Measurements from ENCODE around the gene TIMP1. TPM values are rescaled to one million over a fixed set of nuclear protein-coding genes. Genes with fewer than 3 reads are reported as not detected.

The TIMP1 gene
- total and polyA plus RNA-seq, 10 of the 15 experiments (the other 5 are each of a cell fraction or from before 2014, with no cell fraction given), result 101 to 341 (median 134) TPM

DNA sequence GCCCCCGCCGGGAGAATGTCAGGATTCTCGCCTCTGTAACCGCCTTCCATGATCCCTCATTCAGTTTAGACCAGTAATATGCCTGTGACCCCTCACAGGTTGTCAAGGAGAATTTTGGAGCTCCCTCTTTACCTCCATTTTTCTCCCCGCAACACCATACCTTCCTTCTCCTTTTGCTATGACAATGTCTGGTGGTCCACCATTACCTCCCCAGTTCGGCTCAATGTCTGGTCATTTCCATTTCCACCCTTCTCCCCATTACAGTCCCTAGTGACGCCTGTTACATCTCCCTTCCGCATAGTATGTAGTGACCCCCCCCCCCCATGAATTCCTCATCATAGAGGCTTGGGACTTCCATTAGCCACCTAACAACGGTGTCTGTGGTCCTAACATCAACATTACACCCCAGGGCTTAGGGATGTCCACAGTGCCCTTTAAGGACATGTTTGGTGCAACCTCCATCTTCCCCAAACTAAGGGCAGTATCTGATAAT lies 20.5 kb upstream of the TIMP1 start:
- Histone ChIP-seq H3K36me3 (ENCODE audit: control insufficient read depth in 2 of 2, insufficient read depth in 2 of 2, low read length in 1 of 2) (peaks cover 3 to 4% of the 10 kb centered on the region in 2 experiments; a peak in 3 of 4 replicates), H3K79me2 (ENCODE audit: control insufficient read depth, insufficient read depth, low read length) (peaks cover 22% of the 10 kb centered on the region), H3K4me3 (peak overlapping the region; percentile 70), H2AFZ (ENCODE audit: control insufficient read depth, low read depth, low read length) (no peak overlapping the region), H3K4me1 (ENCODE audit: control insufficient read depth, insufficient read depth, low read length) (no peaks in the 10 kb centered on the region; the same call in 1 of the 2 replicates), H3K9me3 (replicated peaks; ENCODE audit: control insufficient read depth, insufficient read depth, low read length) (no peaks in the 10 kb centered on the region), H3K27ac (ENCODE audit: control insufficient read depth, insufficient read depth) (peak overlapping the region; percentile 63), H3K9ac (ENCODE audit: control insufficient read depth, insufficient read depth, low read length) (peak overlapping the region; percentile 54), H4K20me1 (ENCODE audit: control insufficient read depth, insufficient read depth) (no peaks in the 10 kb centered on the region), H3K27me3 (replicated peaks in 1 of 2; ENCODE audit: control insufficient read depth in 2 of 2, insufficient read depth in 2 of 2, low read length in 1 of 2) (no peaks in the 10 kb centered on the region), H3K4me2 (ENCODE audit: control insufficient read depth, insufficient read depth) (peak overlapping the region; percentile 49)
- no peak; the same call in 2 of the 3 replicates for ATAC-seq
- ChIA-PET RAD21 (ENCODE audit: unreplicated experiment) (interaction anchor here (0.6 to 1.3 kb wide), 3 partner anchors 44 to 87 kb away, joined by 3 to 4 read pairs (median 3); no protein-coding TSS in a partner anchor), CTCF (interaction anchor here (0.6 to 2.4 kb wide), 7 partner anchors 67 to 106 kb away, joined by 3 to 10 read pairs (median 3); partner anchors contain the start of gene CFP), SMC1A (ENCODE audit: uncharacterized antibody, unreplicated experiment) (interaction anchor here (1.4 to 2.0 kb wide), 2 partner anchors 80 to 89 kb away, joined by 3 to 4 read pairs; partner anchors contain the start of gene ELK1), POLR2A (no interaction called here)
- TF ChIP-seq NFYB (IDR thresholded peaks at IDR 0.05; ENCODE audit: insufficient read depth, low read depth, low read length) (0 out of 2 replicates have a peak, but pooled peaks have one; percentile 13), NR2C2 (IDR thresholded peaks at IDR 0.05; ENCODE audit: borderline replicate concordance, control insufficient read depth, insufficient read length, low read depth) (no peak)
- DNase-seq (ENCODE audit: low read depth, low spot score), result no peak
- intact Hi-C loops (cut with micrococcal nuclease; ENCODE audit: unreplicated experiment) (loop anchor here (2.0 to 5.0 kb wide), 5 partner anchors 83 to 466 kb away; partner anchors contain the start of genes ELK1 and ZNF81), in situ Hi-C loops (cut with MboI) (loop anchor here (10.0 kb wide), 2 partner anchors 83 to 463 kb away; no protein-coding TSS in a partner anchor)
- BruUV-seq (replicated peaks), result no TSS peak
- WGBS (ENCODE audit: insufficient coverage, insufficient replicate concordance, low lambda C conversion rate, missing lambda C conversion rate), result 24% methylated on average over 9 of the region's 9 CpGs
- FAIRE-seq, result no peak

DNA sequence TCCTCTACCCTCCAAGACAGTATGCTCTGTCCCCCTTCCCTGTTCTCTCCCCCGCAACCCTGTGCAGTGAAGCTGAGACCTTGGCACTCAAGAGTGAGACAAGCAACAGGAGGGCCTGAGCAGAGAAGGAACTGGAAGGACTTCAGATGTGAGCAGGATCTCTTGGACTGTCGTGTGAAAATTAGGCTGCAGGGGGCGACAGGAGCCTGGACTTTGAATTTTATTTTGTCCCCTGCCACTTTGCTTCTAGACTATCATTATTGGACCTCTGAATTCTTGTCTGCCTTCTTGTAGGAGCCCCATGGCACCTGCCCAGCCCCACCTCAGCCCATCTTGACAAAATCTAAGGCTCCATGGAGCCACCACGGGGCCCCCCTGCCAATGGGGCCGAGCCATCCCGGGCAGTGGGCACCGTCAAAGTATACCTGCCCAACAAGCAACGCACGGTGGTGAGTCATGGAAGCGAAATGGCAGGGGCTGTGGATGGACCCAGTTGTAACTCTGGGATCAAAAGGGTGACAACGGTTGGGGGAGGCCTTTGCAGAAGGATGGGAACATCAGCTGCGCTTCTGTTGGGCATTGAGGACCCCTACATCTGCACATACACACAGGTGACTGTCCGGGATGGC lies 19.5 kb upstream of the TIMP1 start:
- no peak overlapping the region; the same call in 1 of the 2 replicates for H3K4me2 ChIP-seq (ENCODE audit: control insufficient read depth, insufficient read depth)
- WGBS (ENCODE audit: insufficient coverage, insufficient replicate concordance, low lambda C conversion rate, missing lambda C conversion rate), result 56% methylated on average over 13 of the region's 13 CpGs
- in situ Hi-C loops (cut with MboI), result loop anchor here (10.0 kb wide), 2 partner anchors 82 to 462 kb away; no protein-coding TSS in a partner anchor

More for the DNA sequence above, 19.5 kb upstream of the TIMP1 start:
- peaks cover 3 to 4% of the 10 kb centered on the region in 2 experiments; a peak in 3 of 4 replicates for H3K36me3 ChIP-seq (ENCODE audit: control insufficient read depth in 2 of 2, insufficient read depth in 2 of 2, low read length in 1 of 2)
- H4K20me1 ChIP-seq (ENCODE audit: control insufficient read depth, insufficient read depth), result no peaks in the 10 kb centered on the region
- RAD21 ChIA-PET (ENCODE audit: unreplicated experiment), result interaction anchor here (1.2 to 1.6 kb wide), 3 partner anchors 43 to 86 kb away, joined by 3 to 4 read pairs (median 4); no protein-coding TSS in a partner anchor
- POLR2A ChIA-PET, result no interaction called here
- BruUV-seq (replicated peaks), result no TSS peak
- ATAC-seq, result peak; percentile 4; the same call in 1 of the 3 replicates
- SMC1A ChIA-PET (ENCODE audit: uncharacterized antibody, unreplicated experiment), result no interaction called here
- H3K27ac ChIP-seq (ENCODE audit: control insufficient read depth, insufficient read depth), result no peak overlapping the region
- H3K4me1 ChIP-seq (ENCODE audit: control insufficient read depth, insufficient read depth, low read length), result no peaks in the 10 kb centered on the region; the same call in 1 of the 2 replicates
- no peak overlapping the region for H2AFZ ChIP-seq (ENCODE audit: control insufficient read depth, low read depth, low read length)
- DNase-seq (ENCODE audit: low read depth, low spot score), result no peak
- H3K27me3 ChIP-seq (replicated peaks in 1 of 2; ENCODE audit: control insufficient read depth in 2 of 2, insufficient read depth in 2 of 2, low read length in 1 of 2), result no peaks in the 10 kb centered on the region
- peaks cover 22% of the 10 kb centered on the region for H3K79me2 ChIP-seq (ENCODE audit: control insufficient read depth, insufficient read depth, low read length)
- H3K9me3 ChIP-seq (replicated peaks; ENCODE audit: control insufficient read depth, insufficient read depth, low read length), result no peaks in the 10 kb centered on the region
- CTCF ChIA-PET, result interaction anchor here (0.7 to 2.4 kb wide), 6 partner anchors 20 to 101 kb away, joined by 3 to 10 read pairs (median 3); no protein-coding TSS in a partner anchor
- peak overlapping the region; percentile 44; the same call in 1 of the 2 replicates for H3K4me3 ChIP-seq
- intact Hi-C loops (cut with micrococcal nuclease; ENCODE audit: unreplicated experiment), result loop anchor here (2.0 to 5.0 kb wide), 4 partner anchors 82 to 465 kb away; partner anchors contain the start of gene ZNF81
- no peak overlapping the region for H3K9ac ChIP-seq (ENCODE audit: control insufficient read depth, insufficient read depth, low read length)
- TF ChIP-seq, protein P1, sequence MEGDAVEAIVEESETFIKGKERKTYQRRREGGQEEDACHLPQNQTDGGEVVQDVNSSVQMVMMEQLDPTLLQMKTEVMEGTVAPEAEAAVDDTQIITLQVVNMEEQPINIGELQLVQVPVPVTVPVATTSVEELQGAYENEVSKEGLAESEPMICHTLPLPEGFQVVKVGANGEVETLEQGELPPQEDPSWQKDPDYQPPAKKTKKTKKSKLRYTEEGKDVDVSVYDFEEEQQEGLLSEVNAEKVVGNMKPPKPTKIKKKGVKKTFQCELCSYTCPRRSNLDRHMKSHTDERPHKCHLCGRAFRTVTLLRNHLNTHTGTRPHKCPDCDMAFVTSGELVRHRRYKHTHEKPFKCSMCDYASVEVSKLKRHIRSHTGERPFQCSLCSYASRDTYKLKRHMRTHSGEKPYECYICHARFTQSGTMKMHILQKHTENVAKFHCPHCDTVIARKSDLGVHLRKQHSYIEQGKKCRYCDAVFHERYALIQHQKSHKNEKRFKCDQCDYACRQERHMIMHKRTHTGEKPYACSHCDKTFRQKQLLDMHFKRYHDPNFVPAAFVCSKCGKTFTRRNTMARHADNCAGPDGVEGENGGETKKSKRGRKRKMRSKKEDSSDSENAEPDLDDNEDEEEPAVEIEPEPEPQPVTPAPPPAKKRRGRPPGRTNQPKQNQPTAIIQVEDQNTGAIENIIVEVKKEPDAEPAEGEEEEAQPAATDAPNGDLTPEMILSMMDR (IDR thresholded peaks at IDR 0.05 in 2 of 3, conservative IDR thresholded peaks at IDR 0.05 in 1 of 3; ENCODE audit: control insufficient read depth in 2 of 3, extremely low read depth in 1 of 3, insufficient read depth in 1 of 3, low read depth in 3 of 3, low read length in 3 of 3), result peak; percentile 37 to 60 (median 41); a peak in 5 of 6 replicates
- TF ChIP-seq SMC3 (IDR thresholded peaks at IDR 0.05; ENCODE audit: borderline replicate concordance, low read length), result peak; percentile 59
- TF ChIP-seq GABPA (IDR thresholded peaks at IDR 0.05; ENCODE audit: low read depth), result no peak
- peak; percentile 14; the same call in 1 of the 2 replicates for TF ChIP-seq SPI1 (IDR thresholded peaks at IDR 0.05; ENCODE audit: borderline replicate concordance, insufficient read depth, low read depth, low read length)
- TF ChIP-seq SIN3A (IDR thresholded peaks at IDR 0.05; ENCODE audit: low read depth, low read length), result no peak
- TF ChIP-seq RAD21 (IDR thresholded peaks at IDR 0.05; ENCODE audit: insufficient read depth, low read depth, low read length), result peak; percentile 41
- no peak for TF ChIP-seq ATF7 (IDR thresholded peaks at IDR 0.05; ENCODE audit: low read depth)
- FAIRE-seq, result no peak

All from GM12878 (cell line).